IMR-90 (cell line): Measurements from ENCODE around the gene NUDCD3. TPM values are rescaled to one million over a fixed set of nuclear protein-coding genes. Genes with fewer than 3 reads are reported as not detected.

ENCODE experiments used
- ATAC-seq: fragments of 200-7000 bp; cut with Tn5 transposase; 2 replicates; pipeline ENCODE4 v1.9.1; 2020; ENCODE audit warnings: low read depth, mild to moderate bottlenecking, moderate library complexity
- BruUV-seq: library from RNA; stranded (reverse); fragments of 400-500 nt; replicated peaks from 2 replicates; lab custom pipeline; 2021; lab: Mats Ljungman, UMichigan
- CTCF ChIA-PET: fragments of 300-600 bp; formaldehyde crosslinking; extraction: SDS; loops from one replicate; lab custom pipeline; 2021; ENCODE audit warnings: antibody characterized with exemption; lab: Yijun Ruan, JAX
- POLR2A ChIA-PET: fragments of 300-600 bp; sonication (Branson Sonifier 250); formaldehyde crosslinking; loops from one replicate; lab custom pipeline; 2022; ENCODE audit warnings: antibody characterized with exemption; ENCODE audit not compliant: unreplicated experiment; lab: Charles Lee
- DNase-seq: peaks from one replicate; pipeline ENCODE4 v3.0.0; 2013
- H2AFZ ChIP-seq: replicated peaks from 2 replicates; pipeline ENCODE3; 2013; ENCODE audit warnings: low read length, mild to moderate bottlenecking; ENCODE audit not compliant: poor library complexity
- H2AK5ac ChIP-seq: 2 replicates; pipeline ENCODE4 v1.6.1; 2013; ENCODE audit warnings: low read depth, low read length, inconsistent platforms
- H2AK9ac ChIP-seq: replicated peaks from 2 replicates; pipeline ENCODE3; 2013; ENCODE audit warnings: mild to moderate bottlenecking, low read depth, low read length, moderate library complexity; ENCODE audit not compliant: poor library complexity
- H2BK120ac ChIP-seq: 2 replicates; pipeline ENCODE4 v1.6.1; 2013; ENCODE audit warnings: low read depth, low read length, inconsistent platforms
- H2BK15ac ChIP-seq: 3 replicates; pipeline ENCODE4 v1.6.1; 2013; ENCODE audit warnings: low read depth, low read length, inconsistent platforms
- H2BK20ac ChIP-seq: 2 replicates; pipeline ENCODE4 v1.6.1; 2013; ENCODE audit warnings: low read depth, mild to moderate bottlenecking, inconsistent platforms, low read length, moderate library complexity
- H2BK5ac ChIP-seq: 2 replicates; pipeline ENCODE4 v1.6.1; 2013; ENCODE audit warnings: mild to moderate bottlenecking, low read depth, low read length, inconsistent platforms; ENCODE audit not compliant: poor library complexity, severe bottlenecking
- H3K14ac ChIP-seq: replicated peaks from 2 replicates; pipeline ENCODE4 v1.6.1; 2013; ENCODE audit warnings: low read depth, low read length, inconsistent platforms
- H3K18ac ChIP-seq: 2 replicates; pipeline ENCODE4 v1.6.1; 2013; ENCODE audit warnings: low read depth, low read length, control low read depth
- H3K23ac ChIP-seq: 2 replicates; pipeline ENCODE4 v1.6.1; 2013; ENCODE audit warnings: low read depth, low read length, inconsistent platforms
- H3K27ac ChIP-seq: 2 replicates; pipeline ENCODE4 v1.5.1; 2013; ENCODE audit warnings: mild to moderate bottlenecking, control low read depth, low read length; ENCODE audit not compliant: insufficient read depth
- H3K27me3 ChIP-seq: 2 replicates; pipeline ENCODE4 v1.6.1; 2013; ENCODE audit warnings: low read length; ENCODE audit not compliant: control insufficient read depth, insufficient read depth
- H3K36me3 ChIP-seq: 2 replicates; pipeline ENCODE4 v1.6.1; 2013; ENCODE audit warnings: low read length, mixed read lengths; ENCODE audit not compliant: control insufficient read depth, insufficient read depth
- H3K4ac ChIP-seq: 2 replicates; pipeline ENCODE4 v1.6.1; 2013; ENCODE audit warnings: low read depth, low read length, inconsistent platforms
- H3K4me1 ChIP-seq: 2 replicates; pipeline ENCODE4 v1.6.1; 2013; ENCODE audit warnings: low read length, mixed read lengths; ENCODE audit not compliant: control insufficient read depth, insufficient read depth
- H3K4me2 ChIP-seq: 2 replicates; pipeline ENCODE4 v1.6.1; 2013; ENCODE audit warnings: low read depth, mild to moderate bottlenecking, control low read depth, low read length, moderate library complexity
- H3K4me3 ChIP-seq: 2 replicates; pipeline ENCODE4 v1.5.1; 2013; ENCODE audit warnings: low read depth, mild to moderate bottlenecking, control low read depth, low read length, moderate library complexity; ENCODE audit not compliant: insufficient read depth
- H3K56ac ChIP-seq: 2 replicates; pipeline ENCODE4 v1.6.1; 2013; ENCODE audit warnings: low read length, inconsistent platforms; ENCODE audit not compliant: insufficient read depth; ENCODE audit errors: extremely low read depth
- H3K79me1 ChIP-seq, 2 experiments: 2 replicates each; pipeline ENCODE4 v1.6.1; 2013; ENCODE audit warnings: low read length in 2 of 2, inconsistent platforms in 1 of 2, low read depth in 1 of 2
- H3K9ac ChIP-seq: 2 replicates; pipeline ENCODE4 v1.6.1; 2013; ENCODE audit warnings: low read depth, low read length, control low read depth
- H3K9me1 ChIP-seq: 2 replicates; pipeline ENCODE4 v1.6.1; 2013; ENCODE audit warnings: low read length, inconsistent platforms; ENCODE audit not compliant: insufficient read depth
- H3K9me3 ChIP-seq: 2 replicates; pipeline ENCODE4 v1.6.1; 2013; ENCODE audit warnings: low read length; ENCODE audit not compliant: control insufficient read depth, insufficient read depth
- H4K20me1 ChIP-seq: 2 replicates; pipeline ENCODE4 v1.6.1; 2013; ENCODE audit warnings: low read length, inconsistent platforms; ENCODE audit not compliant: insufficient read depth
- H4K5ac ChIP-seq: 2 replicates; pipeline ENCODE4 v1.6.1; 2013; ENCODE audit warnings: mild to moderate bottlenecking, low read depth, low read length, control low read depth
- H4K8ac ChIP-seq, 2 experiments: 2 replicates each; pipeline ENCODE4 v1.6.1; 2013; ENCODE audit warnings: low read depth in 2 of 2, low read length in 2 of 2, control low read depth in 1 of 2, inconsistent platforms in 1 of 2
- H4K91ac ChIP-seq: 2 replicates; pipeline ENCODE4 v1.6.1; 2013; ENCODE audit warnings: low read depth, low read length, inconsistent platforms; ENCODE audit not compliant: insufficient read depth
- BHLHE40 ChIP-seq: fragments of 150-350 bp; IDR thresholded peaks from 2 replicates; pipeline ENCODE4 v1.6.1; 2016; ENCODE audit warnings: mild to moderate bottlenecking, low read depth, low read length
- MAZ ChIP-seq: IDR thresholded peaks from 2 replicates; pipeline ENCODE4 v1.6.1; 2012; ENCODE audit warnings: low read depth, mild to moderate bottlenecking, low read length, improper control_type of control experiment, moderate library complexity, borderline replicate concordance
- NFE2L2 ChIP-seq: fragments of 150-350 bp; IDR thresholded peaks from 2 replicates; pipeline ENCODE4 v1.6.1; 2016; ENCODE audit warnings: low read depth, mild to moderate bottlenecking, low read length
- POLR2A ChIP-seq: IDR thresholded peaks from 2 replicates; pipeline ENCODE4 v1.6.1; 2012; ENCODE audit warnings: mild to moderate bottlenecking, low read depth, low read length
- RAD21 ChIP-seq: IDR thresholded peaks from 2 replicates; pipeline ENCODE4 v1.6.1; 2012; ENCODE audit warnings: low read length, improper control_type of control experiment
- WGBS, 2 experiments: methylation state at CpG; one replicate each; pipeline versions ENCODE4 v1.1.5 to v1.1.7; 2013; ENCODE audit warnings: missing lambda C conversion rate in 2 of 2; ENCODE audit not compliant: insufficient read length in 1 of 2; ENCODE audit errors: extremely low coverage in 2 of 2; 5-methylcytosine and 5-hydroxymethylcytosine counted together
- dilution Hi-C: fragments of 300-500 bp; cut with HindIII; formaldehyde crosslinking; loops from one replicate; pipeline ENCODE4 v1.14.3; 2018; ENCODE audit warnings: low sequenced_read_pairs; ENCODE audit not compliant: unreplicated experiment
- in situ Hi-C: fragments of 300-500 bp; cut with MboI; formaldehyde crosslinking; loops from 3 replicates; pipeline ENCODE4 v1.14.3; 2019; ENCODE audit warnings: low sequenced_read_pairs, inconsistent platforms, mixed read lengths
- intact Hi-C: fragments of 100-400 bp; cut with micrococcal nuclease; formaldehyde crosslinking; loops from 2 replicates; pipeline ENCODE4 v1.10.0; 2022
- polyA plus RNA-seq, 3 experiments: library from polyadenylated mRNA; depleted of rRNA; stranded (reverse); fragments of >200 nt; gene quantifications; 2 replicates each; pipeline ENCODE4 v1.2.3, GENCODE V29; 2012; ENCODE audit warnings: low replicate concordance in 1 of 3
- total RNA-seq: library from RNA; depleted of rRNA; stranded (reverse); fragments of >200 nt; gene quantifications from 2 replicates; pipeline ENCODE4 v1.2.3, GENCODE V29; 2012

Gene NUDCD3
- total and polyA plus RNA-seq, 2 of the 4 experiments (the other 2 are of a cell fraction): 49.5 to 76.0 TPM

GRCh38 chr7:44535348-44536064 is 45.0 kb upstream of the NUDCD3 start:
- H3K14ac ChIP-seq: no peak overlapping the region
- H2AFZ ChIP-seq: no peak overlapping the region

More at GRCh38 chr7:44535348-44536064, 45.0 kb upstream of the NUDCD3 start:
- Histone ChIP-seq H2BK5ac (no peak overlapping the region), H3K27me3 (no peaks in the 10 kb centered on the region), H3K27ac (no peak overlapping the region), H4K8ac (no peak overlapping the region), H3K18ac (no peak overlapping the region), H3K4me2 (no peak overlapping the region), H2BK20ac (no peak overlapping the region), H3K9ac (no peak overlapping the region), H3K4me3 (no peak overlapping the region), H3K9me3 (no peaks in the 10 kb centered on the region), H3K4ac (no peak overlapping the region), H4K91ac (no peak overlapping the region), H3K23ac (no peak overlapping the region), H4K5ac (no peak overlapping the region), H2BK15ac (no peak overlapping the region), H2AK9ac (no peak overlapping the region), H4K20me1 (no peaks in the 10 kb centered on the region), H2AK5ac (no peak overlapping the region), H3K36me3 (no peaks in the 10 kb centered on the region), H3K9me1 (peaks cover 19% of the 10 kb centered on the region), H3K79me1 (no peaks in the 10 kb centered on the region), H3K4me1 (peaks cover 16% of the 10 kb centered on the region), H2BK120ac (no peak overlapping the region), H3K56ac (no peak overlapping the region)
- in situ Hi-C loops (no loop called here), intact Hi-C loops (no loop called here), dilution Hi-C loops (no loop called here)
- BruUV-seq: no TSS peak
- 95% methylated on average over 6 of the region's 8 CpGs; no CpG with 5 or more reads in 1 of the 2 experiments for WGBS, 2 experiments
- ChIA-PET POLR2A (no interaction called here), CTCF (interaction anchor here (0.6 to 1.5 kb wide), 4 partner anchors 15 to 30 kb away, joined by 3 to 4 read pairs (median 4); no protein-coding TSS in a partner anchor)
- no peak for DNase-seq
- ATAC-seq: no peak
- TF ChIP-seq BHLHE40 (no peak), NFE2L2 (no peak), RAD21 (no peak), POLR2A (no peak), MAZ (no peak)
